K562 (cell line): ENCODE measurements around the gene C9orf50. TPM values are rescaled to one million over a fixed set of nuclear protein-coding genes. Genes with fewer than 3 reads are reported as not detected.
A peak's percentile ranks its signal among the peaks of the same experiment; 100 is the strongest.

Experiments
- BRCA1 ChIP-seq, 2 experiments: fragments of 450-650 bp in 1 of 2; sonication (generic) in 1 of 2; formaldehyde crosslinking in 1 of 2; IDR thresholded peaks; 2 replicates each; pipeline versions ENCODE4 v1.5.0 to v1.6.1; 2017 to 2020; ENCODE audit warnings: mild to moderate bottlenecking in 1 of 2, missing genetic modification reagents in 1 of 2
- CBX1 ChIP-seq: sonication (generic); IDR thresholded peaks from 2 replicates; pipeline ENCODE4 v1.6.1; 2016; ENCODE audit warnings: antibody characterized with exemption, low read depth, mild to moderate bottlenecking
- CEBPG ChIP-seq, 3 experiments: fragments of 200-800 bp in 1 of 3; sonication (Bioruptor generic) in 1 of 3; sonication (generic) in 1 of 3; formaldehyde crosslinking in 1 of 3; IDR thresholded peaks in 2 of 3; conservative IDR thresholded peaks in 1 of 3; 2 replicates each; pipeline versions ENCODE4 v1.6.1 to v1.8.0; 2016 to 2022; ENCODE audit warnings: missing compliant biosample characterization in 2 of 3, missing genetic modification characterization in 2 of 3, mild to moderate bottlenecking in 1 of 3, missing genetic modification reagents in 1 of 3
- GTF2E2 ChIP-seq: fragments of 200-800 bp; sonication (Bioruptor generic); IDR thresholded peaks from 2 replicates; pipeline ENCODE4 v1.6.1; 2016; ENCODE audit warnings: missing genetic modification characterization, missing compliant biosample characterization
- HNRNPH1 ChIP-seq: fragments of 200-400 bp; formaldehyde crosslinking; optimal IDR thresholded peaks from 2 replicates; pipeline ENCODE3; 2017; ENCODE audit warnings: low read depth, mild to moderate bottlenecking, low read length, moderate library complexity
- HNRNPL ChIP-seq: fragments of 200-400 bp; formaldehyde crosslinking; IDR thresholded peaks from 2 replicates; pipeline ENCODE4 v1.6.1; 2017; ENCODE audit warnings: low read depth, mild to moderate bottlenecking, low read length
- IFI16 ChIP-seq: fragments of 250-450 bp; sonication (Bioruptor Pico); IDR thresholded peaks from 2 replicates; pipeline ENCODE4 v2.1.2; 2022; ENCODE audit warnings: mild to moderate bottlenecking, inconsistent platforms
- MEIS2 ChIP-seq: fragments of 450-650 bp; IDR thresholded peaks from 2 replicates; pipeline ENCODE4 v1.6.1; 2014; ENCODE audit warnings: mild to moderate bottlenecking; ENCODE audit not compliant: partially characterized antibody
- NUFIP1 ChIP-seq: fragments of 450-650 bp; IDR thresholded peaks from 2 replicates; pipeline ENCODE4 v1.6.1; 2018; ENCODE audit not compliant: partially characterized antibody
- PHF8 ChIP-seq: fragments of 200-600 bp; sonication (generic); IDR thresholded peaks from 2 replicates; pipeline ENCODE4 v1.6.1; 2012; ENCODE audit warnings: mixed run types, mild to moderate bottlenecking, inconsistent platforms, low read length, moderate library complexity, borderline replicate concordance
- POLR2AphosphoS5 ChIP-seq: IDR thresholded peaks from 2 replicates; pipeline ENCODE4 v1.6.1; 2011; ENCODE audit warnings: mild to moderate bottlenecking, low read depth, low read length, moderate library complexity; ENCODE audit not compliant: control insufficient read depth, insufficient read depth
- PYGO2 ChIP-seq: fragments of 450-650 bp; IDR thresholded peaks from 2 replicates; pipeline ENCODE4 v1.6.1; 2016; ENCODE audit warnings: mild to moderate bottlenecking, missing genetic modification characterization, moderate library complexity, missing compliant biosample characterization
- RBFOX2 ChIP-seq: fragments of 200-400 bp; formaldehyde crosslinking; IDR thresholded peaks from 2 replicates; pipeline ENCODE4 v1.6.1; 2017; ENCODE audit warnings: low read depth, mild to moderate bottlenecking, low read length, moderate library complexity
- RFX5 ChIP-seq: IDR thresholded peaks from 2 replicates; pipeline ENCODE4 v1.6.1; 2011; ENCODE audit warnings: low read depth, mild to moderate bottlenecking, improper control_type of control experiment, low read length
- SMAD3 ChIP-seq: fragments of 450-650 bp; formaldehyde crosslinking; conservative IDR thresholded peaks from 2 replicates; pipeline ENCODE4 v1.4.0; 2020; ENCODE audit warnings: mild to moderate bottlenecking
- ZC3H8 ChIP-seq: fragments of 450-650 bp; IDR thresholded peaks from 2 replicates; pipeline ENCODE4 v1.6.1; 2017
- ZKSCAN3 ChIP-seq: fragments of 250-450 bp; sonication (Bioruptor Pico); IDR thresholded peaks from 2 replicates; pipeline ENCODE4 v1.4.0; 2020
- ZNF174 ChIP-seq: fragments of 250-450 bp; sonication (Bioruptor Pico); IDR thresholded peaks from 2 replicates; pipeline ENCODE4 v1.4.0; 2020; ENCODE audit warnings: mild to moderate bottlenecking
- ZNF232 ChIP-seq: sonication (generic); formaldehyde crosslinking; IDR thresholded peaks from 2 replicates; pipeline ENCODE4 v1.8.0; 2022; ENCODE audit warnings: mild to moderate bottlenecking, missing genetic modification reagents
- ZNF668 ChIP-seq: fragments of 250-450 bp; sonication (Bioruptor Pico); IDR thresholded peaks from 2 replicates; pipeline ENCODE4 v1.8.0; 2022; ENCODE audit warnings: mild to moderate bottlenecking, inconsistent platforms
- ZNF79 ChIP-seq: fragments of 250-450 bp; sonication (Bioruptor Pico); IDR thresholded peaks from 2 replicates; pipeline ENCODE4 v1.4.0; 2020; ENCODE audit warnings: low read depth, mild to moderate bottlenecking, moderate library complexity
- ZNF830 ChIP-seq: fragments of 250-450 bp; sonication (Bioruptor Pico); IDR thresholded peaks from 2 replicates; pipeline ENCODE4 v1.5.0; 2021; ENCODE audit warnings: mild to moderate bottlenecking
- ZSCAN32 ChIP-seq: fragments of 450-650 bp; formaldehyde crosslinking; IDR thresholded peaks from 2 replicates; pipeline ENCODE4 v1.4.0; 2020; ENCODE audit warnings: mild to moderate bottlenecking, moderate library complexity
- polyA plus RNA-seq, 8 experiments: library from polyadenylated mRNA; depleted of rRNA in 4 of 8; stranded (reverse) in 5 of 8; unstranded in 3 of 8; fragments of >200 nt; fragmentation: Nextera tagmentation in 2 of 8; fragmentation: Illumina TruSeq in 1 of 8; extraction: Ambion mirVana in 2 of 8; extraction: Trizol in 1 of 8; gene quantifications; 2 replicates each; pipeline versions ENCODE4 v1.2.1 to v1.2.3, GENCODE V29; 2011 to 2014; ENCODE audit warnings: inconsistent platforms in 1 of 8, missing spikeins in 1 of 8
- total RNA-seq, 7 experiments: library from RNA; depleted of rRNA in 6 of 7; stranded (reverse); fragments of >200 nt in 6 of 7; fragmentation: Illumina TruSeq in 2 of 7; extraction: Trizol in 2 of 7; gene quantifications; 2 replicates each; pipeline versions ENCODE4 v1.2.1 to v1.2.3, GENCODE V29; 2011 to 2021; ENCODE audit warnings: low replicate concordance in 1 of 7
- TF ChIP-seq, protein P1 (sequence below): fragments of 450-650 bp; IDR thresholded peaks from 2 replicates; pipeline ENCODE4 v1.6.1; 2014; ENCODE audit warnings: low read depth, mild to moderate bottlenecking, moderate library complexity, borderline replicate concordance
- TF ChIP-seq, protein P2 (sequence below): fragments of 250-450 bp; sonication (Bioruptor Pico); IDR thresholded peaks from 2 replicates; pipeline ENCODE4 v1.8.0; 2022; ENCODE audit warnings: moderate library complexity, mild to moderate bottlenecking, inconsistent platforms
- TF ChIP-seq, protein P3 (sequence below): sonication (generic); formaldehyde crosslinking; IDR thresholded peaks from 2 replicates; pipeline ENCODE4 v1.8.1; 2023; ENCODE audit warnings: mild to moderate bottlenecking, missing genetic modification reagents, moderate library complexity

Gene C9orf50
- total and polyA plus RNA-seq, 9 of the 15 experiments (the other 6 are each of a cell fraction or from before 2014, with no cell fraction given): not detected

DNA sequence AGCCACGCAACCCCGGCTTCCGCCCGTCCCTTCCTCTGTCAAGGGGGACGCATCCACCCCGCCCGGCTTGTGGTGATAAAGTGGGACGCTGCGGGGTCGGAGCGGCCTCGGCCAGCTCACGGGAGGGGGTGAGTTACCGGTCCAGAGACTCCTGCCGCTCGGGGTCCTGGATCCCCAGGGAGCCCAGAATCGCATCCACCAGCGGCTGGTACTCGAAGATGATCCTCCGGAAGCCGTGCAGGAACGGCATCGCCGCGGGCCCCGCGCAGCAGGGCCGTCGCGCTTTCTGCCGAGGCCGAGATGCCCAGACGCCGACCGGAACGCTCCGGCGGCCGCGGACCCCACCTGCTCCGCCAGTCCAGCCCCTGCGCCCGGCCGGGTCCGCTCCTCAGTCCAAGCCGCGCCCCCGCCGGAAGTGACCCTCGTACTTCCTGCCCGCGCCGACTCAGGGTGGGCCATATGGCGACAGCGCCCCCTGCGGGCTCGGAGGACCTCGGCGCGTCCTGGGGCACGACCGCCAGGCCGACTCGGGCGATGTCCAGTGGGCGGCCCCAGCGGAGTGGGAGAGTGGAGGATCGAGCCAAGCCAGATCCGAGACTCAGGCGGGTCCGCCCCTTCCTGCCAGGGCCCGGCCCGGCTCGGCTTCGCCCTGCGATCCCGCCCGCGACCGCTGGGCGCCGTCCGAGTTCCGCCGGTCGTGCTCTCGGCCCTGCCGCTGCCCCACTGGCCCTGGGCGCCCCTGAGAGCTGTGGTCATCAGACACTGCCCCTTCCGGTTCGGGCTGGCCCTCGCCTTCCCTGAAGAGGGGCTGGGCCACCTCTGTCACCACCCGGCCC is 21.1 kb upstream of the C9orf50 start, which contains the start of gene ASB6 (continued):
- TF ChIP-seq, protein P1, sequence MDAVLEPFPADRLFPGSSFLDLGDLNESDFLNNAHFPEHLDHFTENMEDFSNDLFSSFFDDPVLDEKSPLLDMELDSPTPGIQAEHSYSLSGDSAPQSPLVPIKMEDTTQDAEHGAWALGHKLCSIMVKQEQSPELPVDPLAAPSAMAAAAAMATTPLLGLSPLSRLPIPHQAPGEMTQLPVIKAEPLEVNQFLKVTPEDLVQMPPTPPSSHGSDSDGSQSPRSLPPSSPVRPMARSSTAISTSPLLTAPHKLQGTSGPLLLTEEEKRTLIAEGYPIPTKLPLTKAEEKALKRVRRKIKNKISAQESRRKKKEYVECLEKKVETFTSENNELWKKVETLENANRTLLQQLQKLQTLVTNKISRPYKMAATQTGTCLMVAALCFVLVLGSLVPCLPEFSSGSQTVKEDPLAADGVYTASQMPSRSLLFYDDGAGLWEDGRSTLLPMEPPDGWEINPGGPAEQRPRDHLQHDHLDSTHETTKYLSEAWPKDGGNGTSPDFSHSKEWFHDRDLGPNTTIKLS: peak; percentile 68; the same call in 1 of the 2 replicates
- TF ChIP-seq SMAD3 (CRISPR knock-in tag): peak; percentile 59; the same call in 1 of the 2 replicates
- no peak for TF ChIP-seq CEBPG (CRISPR knock-in tag; IDR thresholded peaks at IDR 0.05)
- no peak for TF ChIP-seq CEBPG (tag; conservative IDR thresholded peaks at IDR 0.05 in 1 of 2, IDR thresholded peaks at IDR 0.05 in 1 of 2)
- TF ChIP-seq BRCA1 (IDR thresholded peaks at IDR 0.05): no peak
- no peak for TF ChIP-seq BRCA1 (CRISPR knock-in tag; IDR thresholded peaks at IDR 0.05)
- no peak for TF ChIP-seq ZNF830 (CRISPR knock-in tag)
- no peak for TF ChIP-seq ZC3H8
- TF ChIP-seq ZKSCAN3 (CRISPR knock-in tag): no peak
- TF ChIP-seq ZSCAN32 (CRISPR knock-in tag): no peak
- TF ChIP-seq PYGO2 (tag): no peak
- TF ChIP-seq HNRNPL: peak; percentile 95
- TF ChIP-seq PHF8: peak; percentile 91; the same call in 1 of the 2 replicates
- peak; percentile 48; the same call in 1 of the 2 replicates for TF ChIP-seq POLR2AphosphoS5
- no peak for TF ChIP-seq IFI16 (CRISPR knock-in tag)
- no peak for TF ChIP-seq RFX5
- 0 out of 2 replicates have a peak, but pooled peaks have one; percentile 44 for TF ChIP-seq CBX1
- peak; percentile 77 for TF ChIP-seq RBFOX2
- TF ChIP-seq, protein P2, sequence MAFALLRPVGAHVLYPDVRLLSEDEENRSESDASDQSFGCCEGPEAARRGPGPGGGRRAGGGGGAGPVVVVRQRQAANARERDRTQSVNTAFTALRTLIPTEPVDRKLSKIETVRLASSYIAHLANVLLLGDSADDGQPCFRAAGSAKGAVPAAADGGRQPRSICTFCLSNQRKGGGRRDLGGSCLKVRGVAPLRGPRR: no peak
- no peak for TF ChIP-seq ZNF79 (CRISPR knock-in tag)
- TF ChIP-seq HNRNPH1: no peak
- no peak for TF ChIP-seq NUFIP1
- TF ChIP-seq ZNF174 (CRISPR knock-in tag): 0 out of 2 replicates have a peak, but pooled peaks have one; percentile 11
- TF ChIP-seq ZNF232 (CRISPR knock-in tag): no peak
- no peak for TF ChIP-seq GTF2E2 (tag)
- TF ChIP-seq, protein P3, sequence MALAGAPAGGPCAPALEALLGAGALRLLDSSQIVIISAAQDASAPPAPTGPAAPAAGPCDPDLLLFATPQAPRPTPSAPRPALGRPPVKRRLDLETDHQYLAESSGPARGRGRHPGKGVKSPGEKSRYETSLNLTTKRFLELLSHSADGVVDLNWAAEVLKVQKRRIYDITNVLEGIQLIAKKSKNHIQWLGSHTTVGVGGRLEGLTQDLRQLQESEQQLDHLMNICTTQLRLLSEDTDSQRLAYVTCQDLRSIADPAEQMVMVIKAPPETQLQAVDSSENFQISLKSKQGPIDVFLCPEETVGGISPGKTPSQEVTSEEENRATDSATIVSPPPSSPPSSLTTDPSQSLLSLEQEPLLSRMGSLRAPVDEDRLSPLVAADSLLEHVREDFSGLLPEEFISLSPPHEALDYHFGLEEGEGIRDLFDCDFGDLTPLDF (CRISPR knock-in tag): peak; percentile 91
- TF ChIP-seq ZNF668 (CRISPR knock-in tag): no peak
- TF ChIP-seq MEIS2: peak; percentile 51
